OCI-LY3 (cell line): ENCODE measurements around the gene TMEM35B.

Experiments used
- H2AFZ ChIP-seq: fragments of 200-600, 300-600 bp; shearing (Covaris generic); 2 replicates; pipeline ENCODE4 v1.6.0; 2014; ENCODE audit warnings: antibody characterized with exemption, low read depth, low read length
- H3K27ac ChIP-seq: fragments of 200-600, 300-600 bp; sonication (generic); 2 replicates; pipeline ENCODE4 v1.5.1; 2014; ENCODE audit warnings: mild to moderate bottlenecking, low read length, moderate library complexity, mixed read lengths
- H3K27me3 ChIP-seq: fragments of 200-600, 300-600 bp; sonication (generic); 2 replicates; pipeline ENCODE4 v1.6.1; 2014; ENCODE audit warnings: low read depth, low read length, mixed read lengths
- H3K36me3 ChIP-seq: fragments of 200-600, 300-600 bp; sonication (generic); replicated peaks from 2 replicates; pipeline ENCODE3; 2014; ENCODE audit warnings: low read depth, low read length, mixed read lengths
- H3K4me1 ChIP-seq: fragments of 300-600, 200-600 bp; sonication (generic); 2 replicates; pipeline ENCODE4 v1.6.1; 2014; ENCODE audit warnings: low read length, mixed read lengths
- H3K4me2 ChIP-seq: fragments of 200-600, 300-600 bp; sonication (generic); 2 replicates; pipeline ENCODE4 v1.6.1; 2014; ENCODE audit warnings: low read length, mixed read lengths
- H3K4me3 ChIP-seq: fragments of 300-600, 200-600 bp; sonication (generic); 2 replicates; pipeline ENCODE4 v1.5.1; 2014; ENCODE audit warnings: antibody characterized with exemption, mild to moderate bottlenecking, low read length, moderate library complexity
- H3K79me2 ChIP-seq: fragments of 300-600, 200-600 bp; shearing (Covaris generic); 2 replicates; pipeline ENCODE4 v1.6.1; 2014; ENCODE audit warnings: mild to moderate bottlenecking, low read length, mixed read lengths
- H3K9ac ChIP-seq: fragments of 300-600, 200-600 bp; shearing (Covaris generic); 2 replicates; pipeline ENCODE4 v1.6.0; 2014; ENCODE audit warnings: mild to moderate bottlenecking, low read length, moderate library complexity
- H3K9me3 ChIP-seq: fragments of 200-600, 300-600 bp; shearing (Covaris generic); 2 replicates; pipeline ENCODE4 v1.6.1; 2014; ENCODE audit warnings: low read length, mixed read lengths; ENCODE audit not compliant: insufficient read depth
- H4K20me1 ChIP-seq: fragments of 200-600, 300-600 bp; sonication (generic); 2 replicates; pipeline ENCODE4 v1.6.1; 2016; ENCODE audit warnings: low read length, mixed read lengths; ENCODE audit not compliant: insufficient read depth
- CTCF ChIP-seq: fragments of 200-600, 300-600 bp; sonication (generic); IDR thresholded peaks from 2 replicates; pipeline ENCODE4 v1.5.1; 2014; ENCODE audit warnings: antibody characterized with exemption, low read length, low read depth
- EZH2phosphoT487 ChIP-seq: fragments of 200-600 bp; shearing (Covaris generic); IDR thresholded peaks from 2 replicates; pipeline ENCODE4 v1.6.1; 2018; ENCODE audit warnings: antibody characterized with exemption, mixed run types, low read depth

TMEM35B gene

GRCh38 chr1:35005711-35006110 is 20.6 kb upstream of the TMEM35B start:
- H3K27me3 ChIP-seq = no peaks in the 10 kb centered on the region
- H3K36me3 ChIP-seq = no peaks in the 10 kb centered on the region

GRCh38 chr1:35001743-35002142 is 16.6 kb upstream of the TMEM35B start:
- Histone ChIP-seq H3K27me3 (no peaks in the 10 kb centered on the region), H3K9ac (no peak overlapping the region), H3K4me1 (no peaks in the 10 kb centered on the region), H3K4me2 (no peak overlapping the region), H3K9me3 (no peaks in the 10 kb centered on the region), H2AFZ (no peak overlapping the region), H3K4me3 (no peak overlapping the region), H4K20me1 (no peaks in the 10 kb centered on the region), H3K27ac (no peak overlapping the region), H3K79me2 (no peaks in the 10 kb centered on the region), H3K36me3 (no peaks in the 10 kb centered on the region)
- TF ChIP-seq EZH2phosphoT487 (no peak), CTCF (no peak)

More at GRCh38 chr1:35005711-35006110, 20.6 kb upstream of the TMEM35B start:
- no peak overlapping the region for H3K4me3 ChIP-seq
- TF ChIP-seq EZH2phosphoT487 (no peak), CTCF (no peak)
- H3K9ac ChIP-seq = no peak overlapping the region
- no peaks in the 10 kb centered on the region for H3K79me2 ChIP-seq
- no peaks in the 10 kb centered on the region for H3K4me1 ChIP-seq
- no peaks in the 10 kb centered on the region for H4K20me1 ChIP-seq
- no peak overlapping the region for H3K4me2 ChIP-seq
- no peak overlapping the region for H2AFZ ChIP-seq
- no peaks in the 10 kb centered on the region for H3K9me3 ChIP-seq
- H3K27ac ChIP-seq = no peak overlapping the region

DNA sequence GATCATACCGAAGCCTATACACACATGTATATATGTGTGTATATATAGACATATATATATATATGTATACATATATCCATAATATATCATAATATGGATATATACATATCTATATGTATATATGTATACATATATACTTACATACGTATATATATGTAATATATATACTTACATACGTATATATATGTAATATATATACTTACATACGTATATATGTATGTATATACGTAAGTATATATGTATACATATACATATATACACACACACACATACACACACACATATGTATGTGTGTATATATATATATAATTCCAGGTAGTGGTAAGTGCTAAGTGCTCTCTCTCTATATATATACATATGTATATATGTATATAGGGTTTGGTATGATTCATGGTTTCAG is 9.7 kb upstream of the TMEM35B start:
- no peak overlapping the region for H3K4me3 ChIP-seq
- H4K20me1 ChIP-seq = no peaks in the 10 kb centered on the region
- no peaks in the 10 kb centered on the region for H3K4me1 ChIP-seq
- TF ChIP-seq EZH2phosphoT487 (no peak), CTCF (no peak)
- H3K36me3 ChIP-seq = no peaks in the 10 kb centered on the region
- H3K79me2 ChIP-seq = no peaks in the 10 kb centered on the region
- H3K27me3 ChIP-seq = no peaks in the 10 kb centered on the region
- H3K4me2 ChIP-seq = no peak overlapping the region
- no peak overlapping the region for H3K9ac ChIP-seq
- H3K9me3 ChIP-seq = no peaks in the 10 kb centered on the region
- H2AFZ ChIP-seq = no peak overlapping the region
- no peak overlapping the region for H3K27ac ChIP-seq

DNA sequence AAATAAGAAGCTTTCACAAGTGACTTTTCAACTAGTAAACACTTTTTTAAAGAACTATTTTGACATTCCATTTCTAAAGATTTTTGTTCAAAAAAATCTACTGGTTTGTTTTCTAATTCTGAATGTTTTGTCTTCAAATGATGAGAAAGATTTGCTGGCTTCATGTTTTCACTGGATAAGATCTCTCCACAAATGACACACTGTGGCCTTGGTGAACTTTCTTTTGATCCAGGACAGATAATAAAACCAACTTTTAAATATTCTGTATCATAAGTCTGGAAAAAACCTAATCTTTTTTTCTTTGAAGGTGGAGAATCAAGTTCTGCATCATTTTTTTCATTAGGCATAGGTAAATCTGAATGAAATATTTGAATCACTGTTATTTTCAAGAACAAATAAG is 3.4 kb upstream of the TMEM35B start:
- no peak overlapping the region for H3K4me3 ChIP-seq
- no peak overlapping the region for H3K9ac ChIP-seq
- no peaks in the 10 kb centered on the region for H3K27me3 ChIP-seq
- H2AFZ ChIP-seq = no peak overlapping the region
- H3K79me2 ChIP-seq = peaks cover 10% of the 10 kb centered on the region
- H3K4me1 ChIP-seq = peaks cover 8% of the 10 kb centered on the region
- H3K36me3 ChIP-seq = no peaks in the 10 kb centered on the region
- no peak overlapping the region for H3K27ac ChIP-seq
- no peaks in the 10 kb centered on the region for H3K9me3 ChIP-seq
- no peak for TF ChIP-seq EZH2phosphoT487
- TF ChIP-seq CTCF = no peak
- no peaks in the 10 kb centered on the region for H4K20me1 ChIP-seq
- H3K4me2 ChIP-seq = no peak overlapping the region
